Astrocyte of the spinal cord (primary cell): ENCODE results near the gene SFSWAP.

Experiments
- DNase-seq: peaks from one replicate; pipeline ENCODE4 v3.0.0; 2011; ENCODE audit warnings: low read depth, low spot score
- H3K4me3 ChIP-seq: 2 replicates; pipeline ENCODE4 v1.5.1; 2011; ENCODE audit warnings: low read depth, mild to moderate bottlenecking, low read length, moderate library complexity
- in situ Hi-C: cut with HindIII; loops from 2 replicates; pipeline ENCODE4 v1.10.0; 2017; ENCODE audit warnings: low sequenced_read_pairs
- TF ChIP-seq, protein P1 (sequence below): IDR thresholded peaks from 2 replicates; pipeline ENCODE4 v1.5.1; 2012; ENCODE audit warnings: low read depth, mild to moderate bottlenecking, low read length, inconsistent platforms

Gene SFSWAP

DNA sequence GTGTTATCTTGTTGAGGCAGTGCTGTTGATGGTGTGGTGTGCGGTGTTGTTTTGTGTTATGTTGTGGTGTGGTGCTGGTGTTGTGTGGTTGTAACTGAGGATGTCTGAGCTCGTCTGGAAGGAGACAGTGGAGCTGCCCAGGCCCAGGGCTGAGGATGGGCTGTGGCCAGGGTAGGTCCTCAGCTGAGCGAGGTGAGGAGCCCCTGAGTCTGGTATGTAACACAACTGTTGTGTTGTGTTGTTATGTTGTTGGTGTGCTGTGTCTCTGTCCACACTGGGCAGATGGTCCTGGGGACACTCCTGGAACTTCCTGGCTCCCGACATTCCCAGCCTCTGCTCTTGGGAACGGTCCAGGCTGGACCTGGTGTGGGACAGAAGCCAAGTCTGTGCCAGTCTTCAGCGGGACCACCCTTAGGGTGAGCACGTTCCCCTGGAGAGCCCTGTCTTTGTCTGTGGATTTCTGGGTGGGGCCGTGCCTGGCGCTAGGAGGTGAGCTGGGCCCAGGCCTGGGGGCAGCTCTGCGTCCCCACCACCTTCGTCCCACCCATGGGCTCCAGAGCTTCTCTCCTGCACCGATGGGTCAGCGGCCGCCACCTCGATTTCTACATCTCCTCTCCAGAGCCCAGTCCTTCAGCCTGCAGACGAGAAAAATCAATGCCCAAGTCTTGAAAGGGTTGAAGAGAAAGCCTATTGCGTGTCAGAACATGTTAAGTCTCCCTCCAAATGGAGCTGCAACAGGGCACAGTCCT, 27.4 kb upstream of the SFSWAP start:
- TF ChIP-seq, protein P1, sequence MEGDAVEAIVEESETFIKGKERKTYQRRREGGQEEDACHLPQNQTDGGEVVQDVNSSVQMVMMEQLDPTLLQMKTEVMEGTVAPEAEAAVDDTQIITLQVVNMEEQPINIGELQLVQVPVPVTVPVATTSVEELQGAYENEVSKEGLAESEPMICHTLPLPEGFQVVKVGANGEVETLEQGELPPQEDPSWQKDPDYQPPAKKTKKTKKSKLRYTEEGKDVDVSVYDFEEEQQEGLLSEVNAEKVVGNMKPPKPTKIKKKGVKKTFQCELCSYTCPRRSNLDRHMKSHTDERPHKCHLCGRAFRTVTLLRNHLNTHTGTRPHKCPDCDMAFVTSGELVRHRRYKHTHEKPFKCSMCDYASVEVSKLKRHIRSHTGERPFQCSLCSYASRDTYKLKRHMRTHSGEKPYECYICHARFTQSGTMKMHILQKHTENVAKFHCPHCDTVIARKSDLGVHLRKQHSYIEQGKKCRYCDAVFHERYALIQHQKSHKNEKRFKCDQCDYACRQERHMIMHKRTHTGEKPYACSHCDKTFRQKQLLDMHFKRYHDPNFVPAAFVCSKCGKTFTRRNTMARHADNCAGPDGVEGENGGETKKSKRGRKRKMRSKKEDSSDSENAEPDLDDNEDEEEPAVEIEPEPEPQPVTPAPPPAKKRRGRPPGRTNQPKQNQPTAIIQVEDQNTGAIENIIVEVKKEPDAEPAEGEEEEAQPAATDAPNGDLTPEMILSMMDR = no peak
- in situ Hi-C loops = no loop called here
- DNase-seq = no peak
- H3K4me3 ChIP-seq = no peak overlapping the region

GRCh38 chr12:131684015-131684725, 26.7 kb upstream of the SFSWAP start:
- DNase-seq = no peak
- no peak overlapping the region for H3K4me3 ChIP-seq
- TF ChIP-seq, protein P1 = no peak
- in situ Hi-C loops = no loop called here

DNA sequence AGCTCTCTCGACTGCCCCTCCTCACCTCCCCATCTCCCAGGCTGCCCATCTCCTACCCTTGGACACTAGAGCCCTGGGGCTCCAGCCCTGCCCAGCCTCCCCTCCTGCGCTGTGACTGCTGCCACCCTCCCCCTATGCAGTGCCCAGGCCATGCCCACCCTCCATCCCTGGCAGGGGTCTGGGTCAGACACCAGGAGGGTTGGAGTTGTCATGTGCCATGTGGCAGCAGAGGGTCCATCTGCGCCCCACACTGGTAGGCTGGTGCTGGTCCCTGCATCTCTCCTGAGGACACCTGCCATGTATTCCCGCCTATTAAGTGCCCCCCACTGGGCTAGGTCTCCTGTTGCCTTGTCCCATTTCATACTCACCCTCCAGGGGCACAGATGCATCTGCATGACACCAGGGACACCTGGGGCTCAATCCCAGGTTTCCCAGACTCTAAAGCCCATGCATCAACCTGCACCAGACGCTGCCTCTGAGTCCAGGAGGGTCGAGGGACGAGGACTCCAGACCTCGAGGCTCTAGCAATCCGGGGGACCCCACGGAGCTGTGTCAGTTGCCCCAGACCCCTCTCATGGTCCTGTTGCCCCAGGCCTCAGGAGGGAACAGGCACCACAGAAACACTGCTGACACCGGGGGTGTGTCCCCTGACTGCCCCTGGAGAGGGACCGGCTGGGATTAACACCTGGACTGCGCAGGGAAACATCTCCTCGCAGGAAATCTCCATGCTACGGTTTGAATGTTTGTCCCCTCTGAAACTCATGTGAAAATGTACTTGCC, 23.4 kb upstream of the SFSWAP start:
- in situ Hi-C loops = no loop called here
- no peak overlapping the region for H3K4me3 ChIP-seq
- TF ChIP-seq, protein P1 = no peak
- DNase-seq = no peak

DNA sequence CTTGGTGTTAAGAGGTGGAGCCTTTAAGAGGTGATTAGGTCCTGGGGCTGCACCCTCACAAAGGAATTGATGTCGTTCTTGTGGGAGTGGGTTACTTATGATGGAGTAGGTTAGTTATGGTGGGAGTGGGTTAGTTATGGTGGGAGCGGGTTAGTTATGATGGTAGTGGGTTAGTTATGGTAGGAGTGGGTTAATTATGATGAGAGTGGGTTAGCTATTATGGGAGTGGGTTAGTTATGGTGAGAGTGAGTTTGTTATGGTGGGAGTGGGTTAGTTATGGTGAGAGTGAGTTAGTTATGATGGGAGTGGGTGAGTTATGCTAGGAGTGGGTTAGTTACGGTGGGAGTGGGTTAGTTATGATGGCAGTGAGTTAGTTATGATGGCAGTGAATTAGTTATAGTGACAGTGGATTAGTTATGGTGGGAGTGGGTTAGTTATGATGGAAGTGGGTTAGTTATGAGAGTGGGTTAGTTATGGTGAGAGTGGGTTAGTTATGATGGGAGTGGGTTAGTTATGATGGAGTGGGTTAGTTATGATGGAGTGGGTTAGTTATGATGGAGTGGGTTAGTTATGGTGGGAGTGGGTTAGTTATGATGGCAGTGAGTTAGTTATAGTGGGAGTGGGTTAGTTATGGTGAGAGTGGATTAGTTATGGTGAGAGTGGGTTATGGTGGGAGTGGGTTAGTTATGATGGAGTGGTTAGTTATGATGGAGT, 22.6 kb upstream of the SFSWAP start:
- in situ Hi-C loops = no loop called here
- no peak for DNase-seq
- no peak overlapping the region for H3K4me3 ChIP-seq
- TF ChIP-seq, protein P1 = no peak

DNA sequence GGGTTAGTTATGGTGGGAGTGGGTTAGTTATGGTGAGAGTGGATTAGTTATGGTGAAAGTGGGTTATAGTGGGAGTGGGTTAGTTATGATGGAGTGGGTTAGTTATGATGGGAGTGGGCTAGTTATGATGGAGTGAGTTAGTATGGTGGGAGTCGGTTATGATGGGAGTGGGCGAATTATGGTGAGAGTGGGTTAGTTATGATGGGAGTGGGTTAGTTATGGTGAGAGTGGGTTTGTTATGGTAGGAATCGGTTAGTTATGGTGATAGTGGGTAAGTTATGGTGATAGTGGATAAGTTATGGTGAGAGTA, 22.1 kb upstream of the SFSWAP start:
- in situ Hi-C loops = no loop called here
- H3K4me3 ChIP-seq = no peak overlapping the region
- no peak for DNase-seq
- TF ChIP-seq, protein P1 = no peak

DNA sequence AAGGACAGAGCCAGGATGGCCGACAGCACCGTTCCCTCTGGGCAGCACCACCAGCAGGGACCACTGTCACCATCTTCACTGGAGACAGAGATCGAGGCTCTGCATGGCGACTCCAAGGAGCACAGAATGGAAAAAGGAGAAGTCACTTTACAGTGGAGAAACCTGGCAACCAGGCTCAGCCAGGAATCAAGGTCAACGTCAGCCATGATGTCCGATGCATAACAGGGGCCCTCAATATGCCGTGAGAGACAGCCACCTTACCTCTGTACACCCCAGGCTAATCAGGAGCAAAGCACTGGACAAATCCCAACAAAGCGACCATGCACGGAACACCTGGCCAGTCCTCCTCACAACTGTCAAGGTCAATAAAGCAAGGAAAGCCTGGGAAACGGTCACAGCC, 20.6 kb upstream of the SFSWAP start:
- TF ChIP-seq, protein P1 = no peak
- H3K4me3 ChIP-seq = no peak overlapping the region
- in situ Hi-C loops = no loop called here
- no peak for DNase-seq
